Activated B cell treated with CpG ODN at 0.5 μM for 24 hours (primary cell): ENCODE results near the gene PRSS16. TPM values are rescaled to one million over a fixed set of nuclear protein-coding genes. Genes with fewer than 3 reads are reported as not detected.
A peak's percentile ranks its signal among the peaks of the same experiment; 100 is the strongest.

Experiments used
- ATAC-seq: fragments of 200-7000 bp; cut with Tn5 transposase; one replicate; pipeline ENCODE4 v1.10.0; 2021; ENCODE audit warnings: low read depth, mild to moderate bottlenecking, moderate library complexity
- CTCF ChIA-PET: fragments of 350-600 bp; sonication (Branson Sonifier 250); formaldehyde crosslinking; loops from one replicate; lab custom pipeline; 2021; ENCODE audit warnings: antibody characterized with exemption; lab: Charles Lee
- POLR2A ChIA-PET: fragments of 350-600 bp; sonication (Branson Sonifier 250); formaldehyde crosslinking; loops from one replicate; lab custom pipeline; 2021; ENCODE audit warnings: antibody characterized with exemption; lab: Charles Lee
- DNase-seq: peaks from one replicate; pipeline ENCODE4 v3.0.0; 2022
- H3K27ac Mint-ChIP-seq: one replicate; pipeline ENCODE4 v1.8.0; 2020; ENCODE audit warnings: mixed read lengths
- H3K27me3 Mint-ChIP-seq: one replicate; pipeline ENCODE4 v1.8.0; 2021; ENCODE audit warnings: mixed read lengths
- H3K36me3 Mint-ChIP-seq: one replicate; pipeline ENCODE4 v1.8.0; 2021; ENCODE audit warnings: low read depth, mixed read lengths
- H3K4me1 Mint-ChIP-seq: one replicate; pipeline ENCODE4 v1.8.0; 2021; ENCODE audit warnings: mixed read lengths
- H3K4me3 Mint-ChIP-seq: one replicate; pipeline ENCODE4 v1.8.0; 2020; ENCODE audit warnings: mild to moderate bottlenecking, mixed read lengths
- H3K9me3 Mint-ChIP-seq: one replicate; pipeline ENCODE4 v1.8.0; 2020; ENCODE audit warnings: mixed read lengths
- intact Hi-C: fragments of 100-400 bp; cut with micrococcal nuclease; formaldehyde crosslinking; loops from one replicate; pipeline ENCODE4 v1.15.1; 2024
- total RNA-seq: library from RNA; stranded (reverse); gene quantifications from 2 replicates; pipeline ENCODE4 v1.2.3, GENCODE V29; 2022
- TF ChIP-seq, protein P1 (sequence below): fragments of 200-600 bp; IDR thresholded peaks from one replicate; pipeline ENCODE4 v1.8.0; 2022; ENCODE audit warnings: antibody characterized with exemption, mild to moderate bottlenecking

Gene PRSS16
- total RNA-seq, 1 donor from 2014 or later = 0.91 TPM

DNA sequence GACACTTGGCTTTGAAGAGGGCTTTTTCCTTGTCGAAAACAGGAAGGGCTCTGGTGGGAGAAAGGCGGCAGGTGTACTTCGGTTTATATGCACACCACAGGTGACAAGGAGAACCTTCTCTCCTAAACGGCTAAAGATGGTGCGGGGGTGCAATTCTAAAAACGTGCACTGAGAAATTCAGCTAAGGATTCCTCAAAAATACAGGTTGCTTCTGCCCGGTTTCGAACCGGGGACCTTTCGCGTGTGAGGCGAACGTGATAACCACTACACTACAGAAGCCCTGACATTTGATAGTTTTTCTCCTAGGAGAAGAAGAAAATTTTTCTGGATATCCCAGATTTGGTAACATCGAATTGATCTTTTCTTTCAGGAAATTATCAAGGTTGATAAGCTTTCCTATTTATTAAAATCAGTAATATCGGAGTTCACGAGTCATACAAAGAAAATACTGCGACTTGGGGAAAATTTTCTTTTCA lies 32.6 kb downstream of the PRSS16 start:
- peaks cover 6% of the 10 kb centered on the region for H3K36me3 Mint-ChIP-seq
- TF ChIP-seq, protein P1, sequence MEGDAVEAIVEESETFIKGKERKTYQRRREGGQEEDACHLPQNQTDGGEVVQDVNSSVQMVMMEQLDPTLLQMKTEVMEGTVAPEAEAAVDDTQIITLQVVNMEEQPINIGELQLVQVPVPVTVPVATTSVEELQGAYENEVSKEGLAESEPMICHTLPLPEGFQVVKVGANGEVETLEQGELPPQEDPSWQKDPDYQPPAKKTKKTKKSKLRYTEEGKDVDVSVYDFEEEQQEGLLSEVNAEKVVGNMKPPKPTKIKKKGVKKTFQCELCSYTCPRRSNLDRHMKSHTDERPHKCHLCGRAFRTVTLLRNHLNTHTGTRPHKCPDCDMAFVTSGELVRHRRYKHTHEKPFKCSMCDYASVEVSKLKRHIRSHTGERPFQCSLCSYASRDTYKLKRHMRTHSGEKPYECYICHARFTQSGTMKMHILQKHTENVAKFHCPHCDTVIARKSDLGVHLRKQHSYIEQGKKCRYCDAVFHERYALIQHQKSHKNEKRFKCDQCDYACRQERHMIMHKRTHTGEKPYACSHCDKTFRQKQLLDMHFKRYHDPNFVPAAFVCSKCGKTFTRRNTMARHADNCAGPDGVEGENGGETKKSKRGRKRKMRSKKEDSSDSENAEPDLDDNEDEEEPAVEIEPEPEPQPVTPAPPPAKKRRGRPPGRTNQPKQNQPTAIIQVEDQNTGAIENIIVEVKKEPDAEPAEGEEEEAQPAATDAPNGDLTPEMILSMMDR = no peak
- no peak overlapping the region for H3K4me3 Mint-ChIP-seq
- no peak overlapping the region for H3K27ac Mint-ChIP-seq
- CTCF ChIA-PET = no interaction called here
- ATAC-seq = no peak
- intact Hi-C loops = loop anchor here (5.0 to 10.0 kb wide), 2 partner anchors 43 to 325 kb away; no protein-coding TSS in a partner anchor
- POLR2A ChIA-PET = no interaction called here
- peaks cover 5% of the 10 kb centered on the region for H3K4me1 Mint-ChIP-seq
- no peak for DNase-seq
- H3K27me3 Mint-ChIP-seq = peaks cover 56% of the 10 kb centered on the region
- H3K9me3 Mint-ChIP-seq = peaks cover 18% of the 10 kb centered on the region

DNA sequence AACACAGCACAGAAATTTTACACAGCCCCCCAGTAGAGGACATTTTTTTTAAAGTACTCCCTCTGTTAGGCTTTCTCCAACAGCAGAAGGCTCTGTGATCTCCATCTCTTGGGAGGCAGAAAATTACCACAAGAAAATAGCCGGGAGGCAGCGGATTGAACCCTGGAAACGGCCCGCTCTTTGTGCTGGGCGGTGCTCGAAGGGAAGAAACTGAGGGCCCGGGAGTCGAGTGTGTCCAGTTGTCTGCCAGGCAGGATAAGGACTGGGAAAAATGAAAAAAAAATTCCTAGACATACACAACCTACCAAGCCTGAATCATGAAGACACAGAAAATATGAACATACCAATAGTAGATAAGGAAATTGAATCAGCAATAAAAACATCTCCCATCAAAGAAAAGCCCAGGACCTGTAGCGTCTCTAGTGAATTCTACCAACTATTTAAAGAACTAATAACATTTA lies 33.1 kb downstream of the PRSS16 start:
- H3K27me3 Mint-ChIP-seq = peaks cover 59% of the 10 kb centered on the region
- TF ChIP-seq, protein P1 = no peak
- DNase-seq (no peak), ATAC-seq (no peak)
- no peak overlapping the region for H3K4me3 Mint-ChIP-seq
- ChIA-PET CTCF (no interaction called here), POLR2A (interaction anchor here (0.7 kb wide), 1 partner anchor 405 kb away, joined by 3 read pairs; no protein-coding TSS in a partner anchor)
- H3K4me1 Mint-ChIP-seq = peaks cover 5% of the 10 kb centered on the region
- H3K9me3 Mint-ChIP-seq = peaks cover 18% of the 10 kb centered on the region
- intact Hi-C loops = loop anchor here (5.0 to 10.0 kb wide), 2 partner anchors 43 to 324 kb away; no protein-coding TSS in a partner anchor
- H3K36me3 Mint-ChIP-seq = peaks cover 6% of the 10 kb centered on the region
- no peak overlapping the region for H3K27ac Mint-ChIP-seq

DNA sequence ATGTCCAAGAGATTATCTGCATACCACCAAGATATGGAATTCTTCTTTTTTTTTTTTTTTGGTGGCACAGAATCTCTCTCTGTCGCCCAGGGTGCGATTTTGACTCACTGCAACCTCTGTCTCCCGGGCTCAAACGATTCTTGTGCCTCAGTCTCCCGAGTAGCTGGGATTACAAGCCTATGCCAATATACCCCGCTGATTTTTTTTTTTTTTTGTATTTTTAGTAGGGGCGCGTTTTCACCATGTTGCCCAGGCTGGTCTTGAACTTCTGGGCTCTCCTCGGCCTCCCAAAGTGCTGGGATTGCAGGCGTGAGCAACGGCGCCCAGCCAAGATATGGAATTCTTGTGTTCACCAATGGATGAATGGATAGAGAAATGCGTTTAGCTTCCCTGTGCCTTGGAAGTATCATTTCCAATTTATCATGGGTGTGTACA lies 33.6 kb downstream of the PRSS16 start:
- peaks cover 18% of the 10 kb centered on the region for H3K9me3 Mint-ChIP-seq
- H3K27me3 Mint-ChIP-seq = peaks cover 59% of the 10 kb centered on the region
- ChIA-PET CTCF (no interaction called here), POLR2A (interaction anchor here (0.5 to 0.7 kb wide), 4 partner anchors 186 to 986 kb away, joined by 3 to 5 read pairs (median 4); partner anchors contain the start of gene ZSCAN26)
- no peak for ATAC-seq
- H3K4me1 Mint-ChIP-seq = peaks cover 5% of the 10 kb centered on the region
- H3K27ac Mint-ChIP-seq = no peak overlapping the region
- no peak for DNase-seq
- TF ChIP-seq, protein P1 = no peak
- no peak overlapping the region for H3K4me3 Mint-ChIP-seq
- intact Hi-C loops = loop anchor here (5.0 to 10.0 kb wide), 2 partner anchors 44 to 324 kb away; no protein-coding TSS in a partner anchor
- H3K36me3 Mint-ChIP-seq = peaks cover 6% of the 10 kb centered on the region

DNA sequence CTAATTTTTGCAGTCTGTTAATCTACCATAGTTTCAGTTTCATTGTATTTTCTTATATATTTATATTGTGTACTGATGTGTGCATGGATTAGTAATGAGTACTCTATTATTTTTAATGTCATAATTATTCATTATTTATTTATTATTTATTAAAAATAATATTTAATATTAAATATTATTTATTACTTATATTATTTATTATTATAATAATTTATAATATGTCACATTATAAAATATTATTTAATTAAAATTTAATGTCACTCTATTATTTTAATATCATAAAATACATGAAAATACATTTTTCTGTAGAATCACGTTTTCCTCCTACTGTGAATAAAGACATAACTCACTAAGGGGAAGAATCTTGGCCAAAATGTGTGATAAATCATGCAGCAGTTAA lies 34.1 kb downstream of the PRSS16 start:
- DNase-seq = no peak
- no peak for ATAC-seq
- Mint-ChIP-seq H3K4me1 (peaks cover 5% of the 10 kb centered on the region), H3K27ac (no peak overlapping the region), H3K27me3 (peaks cover 60% of the 10 kb centered on the region), H3K9me3 (peaks cover 16% of the 10 kb centered on the region), H3K4me3 (no peak overlapping the region), H3K36me3 (peaks cover 6% of the 10 kb centered on the region)
- TF ChIP-seq, protein P1 = no peak
- intact Hi-C loops = loop anchor here (5.0 to 10.0 kb wide), 2 partner anchors 44 to 323 kb away; no protein-coding TSS in a partner anchor
- CTCF ChIA-PET = no interaction called here
- POLR2A ChIA-PET = interaction anchor here (0.5 to 0.7 kb wide), 3 partner anchors 186 to 985 kb away, joined by 3 to 5 read pairs (median 4); partner anchors contain the start of gene ZSCAN26

DNA sequence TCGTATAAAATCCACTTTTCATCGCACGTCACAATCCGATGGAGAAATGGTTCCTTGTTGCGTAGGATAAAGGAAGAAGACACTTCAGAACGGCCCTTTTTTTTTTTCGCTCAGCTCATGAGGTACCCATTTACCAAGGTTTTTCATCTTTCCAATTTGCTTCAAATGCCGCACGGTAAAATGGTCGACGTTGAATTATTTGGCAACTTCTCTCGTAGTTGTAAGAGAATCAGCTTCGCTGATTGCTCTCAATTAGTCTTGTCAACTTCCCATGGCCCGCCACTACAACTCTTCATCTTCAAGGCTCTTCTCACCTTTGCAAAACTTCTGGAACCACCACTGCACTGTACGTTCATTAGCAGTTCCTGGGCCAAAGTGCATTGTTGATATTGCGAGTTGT lies 35.8 kb downstream of the PRSS16 start:
- H3K4me1 Mint-ChIP-seq = peaks cover 5% of the 10 kb centered on the region
- CTCF ChIA-PET = no interaction called here
- peaks cover 9% of the 10 kb centered on the region for H3K36me3 Mint-ChIP-seq
- peak overlapping the region; percentile 35 for H3K27ac Mint-ChIP-seq
- POLR2A ChIA-PET = no interaction called here
- intact Hi-C loops = loop anchor here (5.0 to 10.0 kb wide), 2 partner anchors 46 to 322 kb away; no protein-coding TSS in a partner anchor
- TF ChIP-seq, protein P1 = no peak
- H3K4me3 Mint-ChIP-seq = no peak overlapping the region
- ATAC-seq = no peak
- peaks cover 67% of the 10 kb centered on the region for H3K27me3 Mint-ChIP-seq
- H3K9me3 Mint-ChIP-seq = peaks cover 13% of the 10 kb centered on the region
- no peak for DNase-seq
